Measurements from ENCODE around the gene CC2D1A. TPM values are rescaled to one million over a fixed set of nuclear protein-coding genes. Genes with fewer than 3 reads are reported as not detected.

The CC2D1A gene
- 4.1 and 4.2 TPM in 2 replicates for total RNA-seq

GRCh38 chr19:13905634-13906520, at the start of gene CC2D1A, which contains the start of gene BRME1:
Gene CC2D1A (plus strand): TSS chr19:13906201. CDS start chr19:13906442, 241 bp downstream.
Gene BRME1 (minus strand): TSS chr19:13906117. CDS start chr19:13904892, 1,225 bp downstream.

GRCh38 chr19:13876834-13877233, 29.2 kb upstream of the CC2D1A start, which contains the start of gene NANOS3:
Gene NANOS3 (plus strand): TSS chr19:13877134. CDS start chr19:13877249, 115 bp downstream.

GRCh38 chr19:13938301-13939064, 32.5 kb downstream of the CC2D1A start, which contains the start of gene PODNL1:
Gene PODNL1 (minus strand): TSS chr19:13938417. CDS start chr19:13938181, 236 bp downstream.

GRCh38 chr19:13952154-13952930, 46.3 kb downstream of the CC2D1A start, which contains the start of gene DCAF15:
Gene DCAF15 (plus strand): TSS chr19:13952509. CDS start chr19:13952513, 4 bp downstream.

Other genes starting within 250 kb of the CC2D1A start
- gene MRI1, start 141.7 kb upstream of the CC2D1A start, total RNA-seq = 46.4 and 65.0 TPM in 2 replicates
- gene C19orf53, start 131.7 kb upstream of the CC2D1A start, total RNA-seq = 47.9 and 58.8 TPM in 2 replicates
- 13.0 and 16.0 TPM in 2 replicates for gene ZSWIM4, start 110.8 kb upstream of the CC2D1A start, total RNA-seq
- 1.2 TPM in 1 of 2 replicates, not detected in the other for gene NANOS3, start 29.1 kb upstream of the CC2D1A start, total RNA-seq
- 0.32 and 1.1 TPM in 2 replicates for gene BRME1, start 84 bp upstream of the CC2D1A start, total RNA-seq
- under 0.01 TPM in 1 of 2 replicates, not detected in the other for gene PODNL1, start 32.2 kb downstream of the CC2D1A start, total RNA-seq
- gene DCAF15, start 46.3 kb downstream of the CC2D1A start, total RNA-seq = 9.7 and 10.2 TPM in 2 replicates
- 0.97 and 1.5 TPM in 2 replicates for gene RFX1, start 100.1 kb downstream of the CC2D1A start, total RNA-seq
- gene RLN3, start 121.9 kb downstream of the CC2D1A start, total RNA-seq = not detected in 2 replicates
- gene IL27RA, start 125.6 kb downstream of the CC2D1A start, total RNA-seq = 12.3 and 14.0 TPM in 2 replicates
- gene PALM3, start 155.9 kb downstream of the CC2D1A start, total RNA-seq = 0.15 TPM in 1 of 2 replicates, not detected in the other
- 0.61 TPM in 1 of 2 replicates, not detected in the other for gene MISP3, start 166.6 kb downstream of the CC2D1A start, total RNA-seq
- not detected in 2 replicates for gene C19orf67, start 179.6 kb downstream of the CC2D1A start, total RNA-seq
- 14.1 and 16.2 TPM in 2 replicates for gene SAMD1, start 184.6 kb downstream of the CC2D1A start, total RNA-seq
- 24.5 and 35.4 TPM in 2 replicates for gene PRKACA, start 211.6 kb downstream of the CC2D1A start, total RNA-seq
- gene ASF1B, start 230.4 kb downstream of the CC2D1A start, total RNA-seq = 17.9 TPM in 2 replicates